H1 (cell line): Measurements from ENCODE around the gene HAT1. TPM values are rescaled to one million over a fixed set of nuclear protein-coding genes. Genes with fewer than 3 reads are reported as not detected.

Source experiments
- CEBPB ChIP-seq: IDR thresholded peaks from 2 replicates; pipeline ENCODE4 v1.6.1; 2012; ENCODE audit warnings: low read depth, low read length
- CHD7 ChIP-seq: fragments of 300-600 bp; sonication (generic); IDR thresholded peaks from 2 replicates; pipeline ENCODE4 v1.7.1; 2012; ENCODE audit warnings: low read length, moderate library complexity, mild to moderate bottlenecking, inconsistent platforms; ENCODE audit not compliant: insufficient replicate concordance
- CREB1 ChIP-seq: IDR thresholded peaks from 2 replicates; pipeline ENCODE4 v1.6.1; 2012; ENCODE audit warnings: inconsistent platforms
- MAFK ChIP-seq: IDR thresholded peaks from 2 replicates; pipeline ENCODE4 v1.6.1; 2012; ENCODE audit warnings: low read depth, mild to moderate bottlenecking, improper control_type of control experiment, low read length
- SRF ChIP-seq: IDR thresholded peaks from 2 replicates; pipeline ENCODE4 v1.6.1; 2011; ENCODE audit warnings: mild to moderate bottlenecking, low read depth, low read length, moderate library complexity
- TEAD4 ChIP-seq: IDR thresholded peaks from 2 replicates; pipeline ENCODE4 v1.6.1; 2012; ENCODE audit warnings: low read depth, low read length, inconsistent platforms, mixed read lengths
- polyA plus RNA-seq, 7 experiments: library from polyadenylated mRNA; depleted of rRNA in 3 of 7; stranded (reverse) in 5 of 7; unstranded in 2 of 7; fragments of >200 nt in 5 of 7; fragments of 200-250 nt in 2 of 7; gene quantifications; 1 replicate in 5 of 7; 2 replicates in 1 of 7; 4 replicates in 1 of 7; pipeline versions ENCODE4 v1.2.1 to v1.2.3, GENCODE V29; 2011 to 2013; ENCODE audit warnings: missing spikeins in 2 of 7, mixed read lengths in 2 of 7
- total RNA-seq: library from RNA; stranded (reverse); fragmentation: NEBNext Ultra II Directional; extraction: Animal tissue kit (Norgen Biotek cat#: 25700); gene quantifications from 2 replicates; pipeline ENCODE4 v1.2.1, GENCODE V29; 2021

Gene HAT1
- total and polyA plus RNA-seq, 2 of the 8 experiments (the other 6 are each of a cell fraction or from before 2014, with no cell fraction given), result 44.6 to 74.2 TPM

DNA sequence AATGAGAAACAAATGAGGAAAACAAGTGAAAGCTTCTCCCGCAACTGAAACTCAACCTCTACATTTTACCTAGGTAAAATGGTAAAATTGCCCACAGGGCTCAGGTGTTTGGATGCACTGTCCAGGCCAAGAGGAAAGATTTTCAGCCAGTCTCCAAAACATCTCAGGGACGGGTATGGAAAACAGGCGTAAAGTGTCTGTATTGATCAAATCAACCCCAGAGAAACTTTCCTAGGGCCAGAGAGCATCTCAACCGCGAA, 361 bp upstream of the HAT1 start (continued):
- no peak for TF ChIP-seq CHD7
- TF ChIP-seq TEAD4, result no peak
- no peak for TF ChIP-seq SRF
- TF ChIP-seq CREB1, result no peak
- TF ChIP-seq MAFK, result no peak
- no peak for TF ChIP-seq CEBPB
